DLD1 (cell line): ENCODE measurements around the gene TRAF2.
"Not testable (repeated sequence)": the region's sequence is repeated elsewhere in the genome, so short reads cannot be mapped to it uniquely, and the experiment has no call there.

Source experiments
- in situ Hi-C: cut with HindIII; loops from 2 replicates; pipeline ENCODE4 v1.10.0; 2017; ENCODE audit warnings: low sequenced_read_pairs

Gene TRAF2

GRCh38 chr9:136856541-136857141 is 29.7 kb upstream of the TRAF2 start:
- in situ Hi-C loops = no loop called here

GRCh38 chr9:136857166-136857565 is 29.1 kb upstream of the TRAF2 start:
- in situ Hi-C loops = no loop called here

- in situ Hi-C loops = no loop called here
Measured at GRCh38 chr9:136857581-136858412, 28.5 kb upstream of the TRAF2 start.

GRCh38 chr9:136858452-136858843 is 27.9 kb upstream of the TRAF2 start:
- in situ Hi-C loops = no loop called here

GRCh38 chr9:136858844-136859757 is 27.2 kb upstream of the TRAF2 start:
- in situ Hi-C loops = no loop called here

- in situ Hi-C loops = no loop called here
Measured at GRCh38 chr9:136860529-136860928, 25.8 kb upstream of the TRAF2 start.

GRCh38 chr9:136860933-136861873 is 25.1 kb upstream of the TRAF2 start:
- in situ Hi-C loops = no loop called here

- in situ Hi-C loops = no loop called here
Measured at GRCh38 chr9:136861874-136862457, 24.4 kb upstream of the TRAF2 start.

- in situ Hi-C loops = no loop called here
Measured at GRCh38 chr9:136862849-136863622, 23.3 kb upstream of the TRAF2 start.

- in situ Hi-C loops = no loop called here
Measured at GRCh38 chr9:136863623-136864273, 22.6 kb upstream of the TRAF2 start.

GRCh38 chr9:136865041-136865767 is 21.1 kb upstream of the TRAF2 start:
- in situ Hi-C loops = no loop called here

GRCh38 chr9:136865768-136866103 is 20.6 kb upstream of the TRAF2 start:
- in situ Hi-C loops = no loop called here

GRCh38 chr9:136866898-136867421 is 19.4 kb upstream of the TRAF2 start:
- in situ Hi-C loops = not testable (repeated sequence)

- in situ Hi-C loops = no loop called here
Measured at GRCh38 chr9:136867480-136867879, 18.8 kb upstream of the TRAF2 start.

- in situ Hi-C loops = no loop called here
Measured at GRCh38 chr9:136867917-136868316, 18.4 kb upstream of the TRAF2 start.

- in situ Hi-C loops = no loop called here
Measured at GRCh38 chr9:136868644-136869043, 17.7 kb upstream of the TRAF2 start.

GRCh38 chr9:136869611-136870010 is 16.7 kb upstream of the TRAF2 start:
- in situ Hi-C loops = not testable (repeated sequence)

- in situ Hi-C loops = no loop called here
Measured at GRCh38 chr9:136875155-136875554, 11.2 kb upstream of the TRAF2 start.
